HUES64 (cell line): ENCODE measurements around the gene BRD4.

Source experiments
- H3K27ac ChIP-seq: 2 replicates; pipeline ENCODE4 v1.7.0; 2013; ENCODE audit warnings: low read depth, low read length, inconsistent platforms
- H3K27me3 ChIP-seq: 2 replicates; pipeline ENCODE4 v1.6.1; 2013; ENCODE audit warnings: mild to moderate bottlenecking, low read length; ENCODE audit not compliant: insufficient read depth
- H3K36me3 ChIP-seq: 2 replicates; pipeline ENCODE4 v1.6.1; 2013; ENCODE audit warnings: mild to moderate bottlenecking, low read length; ENCODE audit not compliant: insufficient read depth
- H3K4me1 ChIP-seq: 2 replicates; pipeline ENCODE4 v1.6.1; 2013; ENCODE audit warnings: mild to moderate bottlenecking, low read length, moderate library complexity; ENCODE audit not compliant: insufficient read depth
- H3K4me3 ChIP-seq: 2 replicates; pipeline ENCODE4 v1.5.1; 2013; ENCODE audit warnings: mild to moderate bottlenecking, low read length, moderate library complexity
- H3K9ac ChIP-seq: 2 replicates; pipeline ENCODE4 v1.6.1; 2013; ENCODE audit warnings: mild to moderate bottlenecking, low read depth, low read length
- H3K9me3 ChIP-seq: 2 replicates; pipeline ENCODE4 v1.6.1; 2013; ENCODE audit warnings: low read depth, low read length; ENCODE audit not compliant: insufficient read depth
- WGBS: fragments of 150-250, 120-280 bp; methylation state at CpG from one replicate; pipeline ENCODE4 v1.1.7; 2013; ENCODE audit warnings: missing lambda C conversion rate; 5-methylcytosine and 5-hydroxymethylcytosine counted together

BRD4 gene

GRCh38 chr19:15191982-15192381 is 140.4 kb downstream of the BRD4 start:
- Histone ChIP-seq H3K4me3 (no peak overlapping the region), H3K4me1 (peaks cover 4% of the 10 kb centered on the region), H3K36me3 (peaks cover 74% of the 10 kb centered on the region), H3K27ac (no peak overlapping the region), H3K9me3 (no peaks in the 10 kb centered on the region), H3K9ac (no peak overlapping the region), H3K27me3 (no peaks in the 10 kb centered on the region)
- 97% methylated on average over 18 of the region's 18 CpGs for WGBS

- H3K27ac ChIP-seq: no peak overlapping the region
- H3K9ac ChIP-seq: no peak overlapping the region
- H3K4me3 ChIP-seq: no peak overlapping the region
- no peaks in the 10 kb centered on the region for H3K9me3 ChIP-seq
- 97% methylated on average over 18 of the region's 18 CpGs for WGBS
- peaks cover 74% of the 10 kb centered on the region for H3K36me3 ChIP-seq
- no peaks in the 10 kb centered on the region for H3K27me3 ChIP-seq
- peaks cover 4% of the 10 kb centered on the region for H3K4me1 ChIP-seq
These were observed 140.8 kb downstream of the BRD4 start for GRCh38 chr19:15191514-15191913.

- H3K9me3 ChIP-seq: no peaks in the 10 kb centered on the region
- H3K36me3 ChIP-seq: peaks cover 92% of the 10 kb centered on the region
- whole genome bisulfite sequencing: 94% methylated on average over 24 of the region's 24 CpGs
- no peaks in the 10 kb centered on the region for H3K4me1 ChIP-seq
- H3K9ac ChIP-seq: no peak overlapping the region
- no peaks in the 10 kb centered on the region for H3K27me3 ChIP-seq
- H3K4me3 ChIP-seq: no peak overlapping the region
- no peak overlapping the region for H3K27ac ChIP-seq
These were observed 143.5 kb downstream of the BRD4 start for GRCh38 chr19:15188851-15189250.

- H3K27ac ChIP-seq: no peak overlapping the region
- WGBS: 96% methylated on average over 38 of the region's 38 CpGs
- peaks cover 93% of the 10 kb centered on the region for H3K36me3 ChIP-seq
These were observed 145.0 kb downstream of the BRD4 start for GRCh38 chr19:15187026-15188007.

More at GRCh38 chr19:15187026-15188007, 145.0 kb downstream of the BRD4 start:
- H3K4me1 ChIP-seq: no peaks in the 10 kb centered on the region
- H3K4me3 ChIP-seq: no peak overlapping the region
- no peaks in the 10 kb centered on the region for H3K27me3 ChIP-seq
- H3K9me3 ChIP-seq: no peaks in the 10 kb centered on the region
- no peak overlapping the region for H3K9ac ChIP-seq
